Coronary artery (tissue), 2 donors: ENCODE measurements around the gene SPG7.

ENCODE experiments used
- DNase-seq: peaks from one replicate; pipeline ENCODE4 v3.0.0-alpha.2; 2017; ENCODE audit warnings: low spot score
- H3K27ac ChIP-seq, 2 donors: fragments of 200-600 bp; sonication (generic); one replicate each; pipeline ENCODE4 v1.5.1; 2016 to 2019
- H3K4me3 ChIP-seq: fragments of 200-600 bp; sonication (generic); 2 replicates; pipeline ENCODE4 v1.5.1; 2016; ENCODE audit warnings: mild to moderate bottlenecking, moderate library complexity
- TF ChIP-seq, protein P1 (sequence below): fragments of 200-600 bp; sonication (generic); IDR thresholded peaks from one replicate; pipeline ENCODE4 v1.5.1; 2019; ENCODE audit warnings: antibody characterized with exemption

Gene SPG7

DNA sequence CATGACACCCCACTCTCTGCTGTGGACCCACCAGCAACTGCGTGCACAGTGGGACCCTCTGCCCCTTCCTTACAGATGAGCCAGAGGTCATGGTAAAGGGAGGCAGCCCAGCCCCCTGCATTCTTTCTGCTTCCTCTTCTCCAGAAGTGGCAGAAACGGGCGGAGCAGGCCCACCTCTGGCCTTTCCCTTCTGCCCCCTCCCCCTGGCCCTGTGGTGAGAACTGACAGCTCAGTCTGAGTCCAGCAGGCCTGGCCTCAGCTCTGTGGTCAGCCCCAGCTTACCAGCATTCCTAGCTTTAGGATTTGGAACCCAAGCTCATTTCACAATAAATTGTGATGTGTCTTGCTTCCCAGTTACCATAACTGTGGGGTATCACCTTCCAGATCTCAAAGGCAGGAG lies 13.1 kb upstream of the SPG7 start:
- DNase-seq, result no peak
- TF ChIP-seq, protein P1, sequence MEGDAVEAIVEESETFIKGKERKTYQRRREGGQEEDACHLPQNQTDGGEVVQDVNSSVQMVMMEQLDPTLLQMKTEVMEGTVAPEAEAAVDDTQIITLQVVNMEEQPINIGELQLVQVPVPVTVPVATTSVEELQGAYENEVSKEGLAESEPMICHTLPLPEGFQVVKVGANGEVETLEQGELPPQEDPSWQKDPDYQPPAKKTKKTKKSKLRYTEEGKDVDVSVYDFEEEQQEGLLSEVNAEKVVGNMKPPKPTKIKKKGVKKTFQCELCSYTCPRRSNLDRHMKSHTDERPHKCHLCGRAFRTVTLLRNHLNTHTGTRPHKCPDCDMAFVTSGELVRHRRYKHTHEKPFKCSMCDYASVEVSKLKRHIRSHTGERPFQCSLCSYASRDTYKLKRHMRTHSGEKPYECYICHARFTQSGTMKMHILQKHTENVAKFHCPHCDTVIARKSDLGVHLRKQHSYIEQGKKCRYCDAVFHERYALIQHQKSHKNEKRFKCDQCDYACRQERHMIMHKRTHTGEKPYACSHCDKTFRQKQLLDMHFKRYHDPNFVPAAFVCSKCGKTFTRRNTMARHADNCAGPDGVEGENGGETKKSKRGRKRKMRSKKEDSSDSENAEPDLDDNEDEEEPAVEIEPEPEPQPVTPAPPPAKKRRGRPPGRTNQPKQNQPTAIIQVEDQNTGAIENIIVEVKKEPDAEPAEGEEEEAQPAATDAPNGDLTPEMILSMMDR, result no peak
- Histone ChIP-seq H3K27ac (no peak overlapping the region), H3K4me3 (no peak overlapping the region)

- TF ChIP-seq, protein P1, result no peak
- Histone ChIP-seq H3K27ac (no peak overlapping the region), H3K4me3 (no peak overlapping the region)
- DNase-seq, result no peak
Observed at GRCh38 chr16:89498839-89499238, 9.4 kb upstream of the SPG7 start.

DNA sequence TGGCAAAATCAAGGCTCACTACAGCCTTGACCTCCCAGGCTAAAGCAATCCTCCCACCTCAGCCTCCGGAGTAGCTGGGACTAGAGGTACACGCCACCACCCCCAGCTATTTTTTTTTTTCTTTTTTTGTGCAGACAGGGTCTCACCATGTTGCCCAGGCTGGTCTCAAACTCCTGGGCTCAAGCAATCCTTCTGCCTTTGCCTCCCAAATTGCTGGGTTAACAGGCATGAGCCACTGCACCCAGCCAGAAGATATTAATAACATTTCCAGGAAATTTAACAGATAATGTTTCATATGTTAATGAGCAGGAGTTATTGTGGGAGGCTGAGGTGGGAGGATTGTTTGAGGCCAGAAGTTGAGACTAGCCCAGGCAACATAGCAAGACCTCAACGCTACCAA lies 8.4 kb upstream of the SPG7 start:
- DNase-seq, result no peak
- TF ChIP-seq, protein P1, result no peak
- Histone ChIP-seq H3K27ac (no peak overlapping the region), H3K4me3 (no peak overlapping the region)

GRCh38 chr16:89502081-89502843 lies 5.9 kb upstream of the SPG7 start:
- TF ChIP-seq, protein P1, result no peak
- Histone ChIP-seq H3K4me3 (no peak overlapping the region), H3K27ac (peak overlapping the region in 1 of 2 donors; percentile 7)
- no peak for DNase-seq

DNA sequence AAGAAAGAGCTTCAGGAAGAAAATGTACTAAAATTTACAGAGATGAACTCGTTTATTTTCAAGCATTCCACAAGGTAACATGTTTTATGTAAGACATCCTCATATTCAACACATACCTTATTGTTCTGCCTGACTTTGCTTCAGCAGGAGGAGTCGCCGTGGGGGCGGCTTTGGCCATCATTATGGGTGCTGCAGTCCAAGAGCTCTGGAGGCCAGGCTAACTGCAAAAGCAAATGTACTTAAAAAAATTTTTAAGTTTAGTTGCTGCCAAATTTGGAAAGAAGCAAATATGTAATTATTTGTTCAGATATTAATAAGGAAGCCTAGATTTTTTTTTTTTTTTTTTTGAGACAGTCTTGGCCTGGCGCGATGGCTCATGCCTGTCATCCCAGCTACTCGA lies 4.1 kb upstream of the SPG7 start:
- DNase-seq, result no peak
- TF ChIP-seq, protein P1, result no peak
- Histone ChIP-seq H3K4me3 (no peak overlapping the region), H3K27ac (no peak overlapping the region)

GRCh38 chr16:89505204-89506112 lies 2.7 kb upstream of the SPG7 start:
- H3K4me3 ChIP-seq, result peak overlapping the region; percentile 15
- DNase-seq, result peak; percentile 80
- peak overlapping the region; percentile 11 to 65 for H3K27ac ChIP-seq
- TF ChIP-seq, protein P1, result no peak
